C1 segment of cervical spinal cord (tissue), 14 donors: ENCODE data around the gene FAM234B.
A peak's percentile ranks its signal among the peaks of the same experiment; 100 is the strongest.
"Not testable (repeated sequence)": the region's sequence is repeated elsewhere in the genome, so short reads cannot be mapped to it uniquely, and the experiment has no call there.

Source experiments
- DNase-seq, 14 donors: peaks; one replicate each; lab custom pipeline; 2025; lab: John Stamatoyannopoulos, UW

FAM234B gene

DNA sequence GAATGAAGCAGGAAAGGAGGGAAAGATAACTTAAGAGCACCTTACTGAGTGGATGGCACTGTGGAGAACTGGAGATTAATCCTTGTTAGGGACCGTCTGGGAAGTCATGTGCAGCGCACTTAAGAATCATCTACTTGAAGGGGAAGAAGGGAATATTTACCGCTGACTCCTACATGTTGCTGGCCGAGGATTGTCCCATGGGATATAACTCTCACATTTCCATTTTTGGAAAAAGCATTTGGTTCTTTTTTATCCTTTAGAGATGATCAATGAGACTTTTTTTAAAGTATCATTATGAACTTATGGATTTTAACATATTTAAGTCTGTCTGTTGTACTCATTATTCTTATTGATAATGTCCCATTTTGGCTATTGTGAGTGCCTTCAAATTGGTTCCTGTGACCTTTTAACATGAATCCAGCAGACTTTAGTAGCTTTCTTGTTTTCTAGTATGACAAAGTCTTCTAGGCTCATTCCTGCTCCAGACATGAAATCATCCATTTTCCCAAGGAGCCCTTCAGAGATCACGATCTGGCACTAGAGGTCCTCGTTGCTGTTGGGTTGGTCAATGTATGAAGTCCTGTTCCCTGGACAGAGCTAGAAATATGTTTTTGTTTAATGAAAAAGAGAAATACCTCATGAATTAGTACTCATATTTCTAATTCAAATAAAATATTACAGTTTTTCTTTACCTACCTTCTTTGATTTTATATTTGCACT, 20.2 kb upstream of the FAM234B start:
- no peak for DNase-seq

DNA sequence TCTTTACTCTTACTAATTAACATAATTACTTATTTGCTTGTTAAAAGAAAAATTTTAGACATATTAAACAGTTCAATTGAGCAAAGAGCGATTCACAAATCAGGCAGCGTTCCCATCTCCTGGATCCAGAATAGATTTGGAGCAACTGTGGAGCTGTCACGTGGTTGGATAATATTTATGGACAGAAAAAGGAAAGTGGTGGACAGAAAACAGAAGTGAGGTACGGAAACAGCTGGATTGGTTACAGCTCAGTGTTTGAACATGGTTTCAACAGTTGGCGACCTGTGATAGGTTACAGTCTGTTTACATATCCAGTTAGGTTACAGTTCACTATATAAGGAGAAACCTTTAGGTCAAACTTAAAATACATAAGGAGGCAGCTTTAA, 19.7 kb upstream of the FAM234B start:
- DNase-seq: no peak

DNA sequence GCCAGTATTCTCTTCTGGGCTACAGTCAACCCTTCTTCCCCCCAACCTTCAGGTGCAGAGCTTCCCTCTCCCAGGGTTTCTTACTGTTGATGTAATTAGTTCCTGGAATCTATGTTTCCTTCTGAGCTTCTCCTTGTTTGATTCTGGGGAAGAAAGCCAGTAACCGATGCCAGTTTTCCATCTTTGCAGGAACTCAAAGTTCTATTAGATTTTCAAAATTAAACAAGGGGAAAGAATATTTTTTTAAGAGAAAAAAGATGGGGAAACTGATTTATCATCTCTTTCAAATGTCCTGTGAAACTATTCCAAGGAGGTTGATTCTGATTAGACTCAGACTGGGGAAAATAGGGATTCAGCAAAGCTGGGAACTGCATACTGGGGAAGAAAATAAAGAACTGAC, 17.9 kb upstream of the FAM234B start:
- DNase-seq: no peak

DNA sequence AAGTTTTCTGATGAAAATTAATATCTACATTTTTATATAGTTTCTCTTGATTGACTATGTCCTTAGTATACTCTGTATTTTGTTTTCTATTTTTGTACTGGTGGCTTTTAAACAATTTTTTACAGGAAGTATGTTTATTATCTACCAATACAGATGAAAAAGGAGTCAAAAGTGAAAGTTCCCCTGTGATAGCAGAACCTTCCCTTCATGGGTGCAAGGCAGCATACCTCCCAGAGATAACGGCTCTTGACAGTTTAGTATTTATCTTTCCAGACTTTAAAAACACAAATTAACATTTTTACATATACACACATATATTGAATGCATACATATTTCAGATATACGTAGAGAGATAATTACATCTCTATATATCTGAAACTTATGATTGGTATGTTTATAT, 17.1 kb upstream of the FAM234B start:
- DNase-seq: no peak

DNA sequence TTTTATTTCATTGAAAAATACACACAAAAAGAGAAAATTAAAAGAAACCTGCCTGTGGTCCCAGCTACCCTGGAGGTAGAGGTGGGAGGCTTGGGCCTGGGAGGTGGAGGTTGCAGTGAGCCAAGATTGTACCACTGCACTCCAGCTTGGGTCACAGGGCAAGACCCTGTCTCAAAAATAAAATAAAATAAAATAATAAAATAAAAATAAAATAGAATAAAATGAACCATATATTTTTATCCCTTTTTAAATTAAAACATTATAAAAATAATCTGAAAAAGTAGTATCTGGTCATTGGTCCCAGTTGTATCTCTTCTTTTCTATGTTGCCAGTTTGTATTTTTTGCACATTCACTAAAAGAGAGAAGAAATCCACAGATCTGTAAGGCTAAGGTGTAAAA, 16.7 kb upstream of the FAM234B start:
- DNase-seq: no peak

DNA sequence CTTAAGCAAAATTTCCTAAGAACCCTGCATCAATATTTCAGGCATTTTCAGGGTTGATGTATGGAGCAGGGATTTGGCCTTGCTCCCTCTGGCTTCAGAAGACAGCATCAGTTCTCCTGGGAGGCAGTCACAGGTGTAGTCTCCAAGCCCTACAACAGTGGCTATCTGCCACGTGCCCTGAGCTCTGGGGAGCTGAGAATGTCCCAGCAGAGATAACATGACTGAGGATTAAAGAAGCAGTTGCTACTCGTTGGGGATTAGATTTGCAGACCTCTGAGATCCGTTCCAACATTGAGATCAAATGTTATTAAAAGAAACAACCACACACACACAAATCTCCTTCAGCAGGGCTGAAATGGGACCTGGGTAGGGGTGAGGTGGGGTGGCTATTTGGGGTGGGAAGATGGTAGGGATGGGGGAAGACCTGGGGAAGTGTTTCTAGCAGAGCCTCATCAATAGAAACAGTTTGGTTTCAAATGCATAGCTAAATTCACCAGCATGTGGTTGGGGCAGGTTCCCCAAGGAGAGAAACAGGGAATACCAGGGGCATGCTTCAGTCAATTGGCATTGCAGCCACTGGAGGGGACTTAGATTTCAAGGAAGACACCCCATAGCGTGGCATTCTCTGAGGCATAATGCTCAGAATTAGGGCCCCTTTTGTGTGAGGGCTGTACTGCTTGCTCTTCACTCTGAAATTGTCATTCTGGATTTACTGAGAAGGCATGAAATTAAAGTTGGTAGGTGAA, 15.2 kb upstream of the FAM234B start:
- DNase-seq: no peak

DNA sequence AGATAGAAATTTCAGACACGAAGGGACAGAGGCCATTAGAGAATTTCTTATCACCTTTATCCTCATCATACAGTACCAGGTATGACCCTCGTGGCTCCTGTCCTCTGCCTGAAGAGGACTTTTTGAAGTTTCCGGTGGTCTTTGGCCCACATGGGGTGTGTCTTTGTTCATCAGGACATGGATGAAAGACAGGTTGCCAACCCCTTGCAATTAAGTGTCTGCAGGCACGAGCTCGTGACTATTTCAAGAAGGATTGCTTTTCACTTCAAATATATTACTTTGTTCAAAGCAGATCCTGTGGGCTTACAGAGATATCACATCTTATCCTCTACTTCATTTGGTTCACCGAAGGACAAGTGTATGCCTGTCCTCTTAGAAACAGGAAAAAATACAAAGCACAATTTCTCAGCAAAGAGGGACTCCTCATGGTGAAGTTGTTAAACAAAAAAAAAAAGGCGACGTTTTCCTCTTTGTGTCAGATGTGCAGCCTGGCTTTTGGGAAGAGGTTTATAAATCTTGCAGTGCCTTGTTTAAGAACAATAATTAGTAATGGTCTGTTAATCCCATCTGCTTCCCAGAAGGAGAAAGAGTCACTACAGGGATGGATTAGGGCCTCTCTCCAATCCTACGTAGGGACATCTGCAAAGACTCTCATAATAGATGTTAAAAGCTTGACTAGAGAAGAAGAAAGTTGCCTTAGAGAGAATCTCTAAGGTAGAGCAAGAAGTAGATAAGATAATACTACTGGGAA, 13.5 kb upstream of the FAM234B start:
- no peak for DNase-seq

DNA sequence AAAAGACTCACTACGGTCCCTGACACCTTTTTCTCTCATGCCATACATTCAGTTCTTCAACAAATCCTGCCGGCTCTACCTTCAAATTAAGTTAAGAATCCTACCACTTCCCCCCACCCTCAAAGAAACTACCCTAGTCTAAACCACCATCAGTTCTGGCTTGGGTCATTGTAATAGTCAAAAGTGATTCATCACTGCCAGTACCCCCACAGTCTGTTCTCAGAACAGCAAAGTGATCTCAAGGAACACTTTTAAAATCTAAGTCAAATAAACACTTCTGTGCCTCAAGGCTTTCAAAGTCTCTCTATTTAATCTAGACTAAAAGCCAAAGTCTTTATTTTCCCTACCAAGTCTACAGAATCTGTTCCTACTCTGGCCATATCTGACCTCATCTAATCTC, 12.0 kb upstream of the FAM234B start:
- no peak for DNase-seq

DNA sequence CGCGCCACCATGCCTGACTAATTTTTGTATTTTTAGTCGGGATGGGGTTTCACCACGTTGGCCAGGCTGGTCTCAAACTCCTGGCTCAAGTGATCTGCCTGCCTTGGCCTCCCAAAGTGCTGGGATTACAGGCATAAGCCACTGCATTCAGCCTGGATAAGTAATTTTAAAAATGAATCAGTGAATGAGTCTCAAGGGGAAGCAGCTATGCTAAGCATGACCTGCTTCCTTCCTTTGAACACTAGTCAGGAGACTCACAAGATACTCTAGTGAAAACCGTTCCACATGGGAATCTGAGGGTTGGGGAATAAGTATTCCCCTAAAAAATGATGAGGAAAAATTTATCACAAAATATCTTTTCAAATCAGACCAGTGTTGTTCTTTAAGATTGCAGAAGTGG, 10.7 kb upstream of the FAM234B start:
- DNase-seq: no peak

DNA sequence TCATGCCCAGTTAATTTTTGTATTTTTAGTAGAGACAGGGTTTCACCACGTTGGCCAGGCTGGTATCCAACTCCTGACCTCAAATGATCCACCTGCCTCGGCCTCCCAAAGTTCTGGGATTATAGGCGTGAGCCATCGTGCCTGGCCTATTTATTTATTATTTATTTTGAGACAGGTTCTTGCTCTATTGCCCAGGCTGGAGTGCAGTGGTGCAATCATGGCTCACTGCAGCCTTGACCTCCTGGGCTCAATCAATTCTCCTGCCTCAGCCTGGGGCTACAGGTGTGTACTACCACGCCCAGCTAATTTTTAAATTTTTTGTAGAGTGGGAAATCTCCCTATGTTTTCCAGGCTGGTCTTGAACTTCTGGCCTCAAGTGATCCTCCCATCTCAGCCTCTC, 8.8 kb upstream of the FAM234B start:
- DNase-seq: not testable (repeated sequence)

DNA sequence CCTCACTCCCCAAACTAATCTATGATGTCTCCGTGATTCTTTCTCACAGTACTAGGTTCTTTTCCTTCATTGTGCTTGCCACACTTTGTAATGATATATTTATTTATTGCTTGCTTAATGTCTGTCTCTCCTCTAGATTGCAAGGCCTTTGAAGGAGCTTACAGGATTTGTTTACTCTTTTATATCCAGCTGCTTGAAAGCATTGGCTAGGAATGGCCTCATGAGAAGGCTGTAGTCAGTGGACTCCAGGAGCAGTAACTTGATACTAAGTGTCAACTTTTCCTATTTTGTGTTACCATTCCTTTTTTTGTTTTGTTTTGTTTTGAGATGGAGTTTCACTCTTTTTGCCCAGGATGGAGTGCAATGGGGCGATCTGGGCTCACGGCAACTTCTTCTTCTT, 7.3 kb upstream of the FAM234B start:
- no peak for DNase-seq

DNA sequence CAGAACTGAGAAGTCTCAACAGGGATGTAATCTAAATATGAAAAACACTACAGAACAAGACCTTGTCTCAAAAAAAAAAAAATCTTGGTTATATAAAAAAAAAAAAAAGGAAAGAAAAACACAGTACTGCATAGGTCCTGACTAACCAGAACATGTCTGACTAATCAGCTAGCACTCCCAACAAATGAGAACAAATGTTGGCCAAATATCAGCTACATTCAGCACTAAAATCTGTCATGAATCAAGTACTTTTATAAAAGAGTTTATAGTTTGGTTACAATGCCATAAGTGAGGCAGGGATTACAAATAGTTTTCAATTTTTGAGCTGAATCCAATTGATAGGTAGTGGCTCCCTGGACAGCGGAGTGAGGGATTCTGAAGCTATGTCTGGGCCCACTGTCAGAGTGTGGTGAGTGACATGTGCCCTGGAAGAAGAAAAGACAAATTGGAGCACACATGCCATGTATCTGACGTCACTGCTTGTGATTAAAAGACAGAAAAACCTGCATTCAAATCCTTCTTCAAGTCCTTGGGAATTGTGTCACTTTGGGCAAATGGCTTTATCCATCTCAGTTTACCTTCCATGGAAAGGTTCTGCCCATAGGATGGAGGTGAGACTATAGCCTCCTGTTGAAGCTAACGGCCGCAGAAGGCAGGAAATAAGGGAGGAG, 5.6 kb upstream of the FAM234B start:
- no peak for DNase-seq

DNA sequence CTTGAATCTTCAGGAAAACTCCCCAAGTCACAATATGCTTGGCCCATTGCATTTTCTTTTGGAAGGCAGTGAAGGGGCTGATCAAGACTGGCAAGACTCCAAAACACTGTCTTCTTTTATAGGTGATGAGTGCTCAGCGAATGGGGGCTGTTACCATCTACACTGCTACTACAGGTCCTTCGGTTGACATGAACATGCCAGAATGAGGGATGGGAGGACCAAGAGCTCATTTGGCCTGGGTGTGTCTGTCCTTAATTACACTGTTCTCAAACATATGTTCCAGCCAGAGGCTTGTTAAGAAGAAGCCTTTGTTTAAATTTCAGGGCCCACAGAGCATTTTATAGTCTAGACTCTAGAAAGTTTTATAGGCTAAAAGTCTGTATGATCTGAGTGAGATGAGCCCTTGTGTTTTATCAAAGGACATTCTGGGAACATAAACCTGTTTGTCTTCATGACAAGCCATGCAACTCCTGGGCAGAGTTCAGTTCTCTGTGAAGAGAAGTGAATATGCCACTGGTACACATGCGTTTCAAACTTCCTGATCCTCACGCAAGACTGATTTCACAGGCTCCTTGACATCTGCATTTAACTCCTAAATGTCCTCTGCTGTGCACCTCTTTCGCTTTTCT, 4.7 kb upstream of the FAM234B start:
- no peak for DNase-seq

DNA sequence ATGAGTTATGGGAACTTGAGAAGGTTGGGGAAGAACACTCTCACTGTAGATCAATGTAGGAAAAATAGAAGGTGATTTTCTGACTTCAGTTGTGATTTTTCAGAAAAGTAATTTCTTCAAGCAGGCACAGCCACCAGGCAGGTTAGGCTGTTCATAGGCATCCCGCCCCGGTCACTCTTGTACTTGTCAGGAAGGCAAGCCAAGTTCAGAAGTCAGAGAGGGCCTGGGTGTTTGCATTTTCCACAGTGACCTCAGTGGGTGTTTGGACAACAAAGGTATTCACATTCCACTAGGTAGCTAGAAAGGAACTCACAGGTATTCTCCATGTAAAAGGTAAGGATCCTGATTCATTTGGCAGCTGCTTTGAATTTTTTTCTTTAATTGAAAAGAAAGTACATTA, 3.0 kb upstream of the FAM234B start:
- DNase-seq: no peak

DNA sequence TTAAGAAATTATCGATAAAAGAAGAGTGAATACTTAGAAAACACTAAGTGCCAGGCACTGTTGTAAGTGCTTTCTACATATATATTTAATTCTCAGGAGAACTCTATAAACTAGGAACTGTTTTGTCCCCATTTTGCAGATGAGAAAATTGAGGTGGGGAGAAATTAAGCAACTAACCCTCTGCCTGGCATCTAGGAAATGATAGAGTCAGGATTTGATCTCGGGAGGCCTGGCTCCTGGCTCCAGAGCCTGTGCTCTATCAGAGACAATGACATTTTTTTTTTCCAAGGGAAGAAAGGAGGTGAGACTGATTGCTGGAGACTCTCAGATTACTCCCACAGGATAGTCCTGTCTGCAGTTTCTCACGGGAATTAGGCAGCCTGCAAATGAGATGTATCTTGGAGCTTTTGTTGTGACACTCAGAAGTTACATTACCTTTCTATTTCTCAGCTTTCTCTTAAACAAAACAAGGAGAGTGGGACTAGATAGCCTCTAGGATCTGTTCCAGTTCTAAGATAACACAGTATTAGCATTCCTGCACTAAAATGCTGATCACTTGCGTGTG, 1.4 kb upstream of the FAM234B start:
- no peak for DNase-seq

DNA sequence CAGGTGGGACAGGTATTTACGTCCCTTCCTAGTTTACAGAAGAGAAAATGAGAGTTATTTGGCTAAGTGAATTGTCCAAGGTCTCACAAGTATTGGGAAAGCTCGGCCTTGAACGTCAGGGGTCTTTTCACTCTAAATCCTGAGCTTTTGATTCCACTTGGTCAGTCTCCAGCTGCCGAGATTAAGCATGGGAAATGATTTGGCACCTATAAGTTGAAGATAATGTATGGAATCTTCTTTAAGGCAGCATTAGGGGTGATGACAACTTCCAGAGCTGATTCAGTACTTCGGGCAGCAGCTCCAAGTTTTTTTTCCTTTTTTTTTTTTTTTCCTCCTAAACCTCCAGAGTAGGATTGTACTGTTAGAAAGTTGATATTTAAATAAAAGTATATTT, 722 bp downstream of the FAM234B start:
- DNase-seq: peak in 1 of 14 donors; percentile 20

DNA sequence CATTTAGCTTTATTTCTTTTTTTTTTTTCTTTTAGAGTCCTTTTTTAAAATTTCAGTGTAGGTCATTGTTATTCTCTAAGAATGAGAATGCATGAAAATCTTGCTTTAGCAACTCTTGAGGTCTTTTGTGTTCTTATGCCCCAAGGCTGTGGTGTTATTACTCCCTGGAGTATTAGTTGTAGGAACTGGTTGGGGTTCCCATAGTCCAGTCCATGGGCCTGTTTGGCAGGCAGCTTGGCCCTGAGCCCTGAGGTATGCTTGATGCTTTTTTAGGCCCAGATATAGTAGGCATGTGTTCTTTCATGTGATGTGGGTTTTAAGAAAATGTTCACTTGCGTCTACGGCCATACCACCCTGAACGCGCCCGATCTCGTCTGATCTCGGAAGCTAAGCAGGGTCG, 1.6 kb downstream of the FAM234B start:
- DNase-seq: peak in 1 of 14 donors; percentile 3

DNA sequence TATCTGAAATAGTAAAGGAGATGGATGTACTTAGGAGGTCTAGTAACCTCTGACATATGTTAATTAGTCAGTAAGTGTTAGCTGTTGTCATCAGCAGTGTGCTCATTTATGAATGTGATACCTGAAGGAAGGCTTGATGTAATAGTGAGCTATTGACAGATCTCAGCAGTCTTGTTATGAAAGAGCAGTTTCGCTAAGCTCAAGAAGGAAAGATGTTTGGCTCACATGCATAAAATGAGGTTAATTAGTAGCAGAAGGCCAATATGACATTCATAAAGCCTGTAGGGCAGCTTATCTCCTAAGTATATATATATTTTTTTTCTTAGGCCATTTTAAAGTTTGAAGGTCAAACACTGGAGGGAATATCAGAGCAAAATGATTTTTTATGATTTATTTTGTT, 2.8 kb downstream of the FAM234B start:
- DNase-seq: no peak

DNA sequence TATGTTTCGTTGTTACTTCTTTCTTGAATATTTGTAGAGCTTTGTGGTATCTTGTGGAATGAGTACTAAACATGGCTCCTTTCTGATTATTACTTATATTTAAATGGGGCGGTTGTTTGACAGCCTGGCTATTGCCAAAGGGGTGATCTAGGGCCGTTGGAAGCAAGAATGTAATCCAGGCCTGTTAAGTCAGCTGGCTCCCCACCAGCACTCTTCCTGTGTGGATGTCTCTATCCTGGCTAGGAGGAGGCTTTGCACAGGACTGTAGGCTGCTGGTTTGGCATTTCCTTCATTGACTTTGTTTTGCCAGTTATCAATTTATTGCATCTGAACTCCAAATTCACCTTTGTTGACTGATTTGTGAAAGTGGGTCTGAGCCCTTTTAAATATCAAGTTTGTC, 5.6 kb downstream of the FAM234B start:
- DNase-seq: peak in 1 of 14 donors; percentile 3

DNA sequence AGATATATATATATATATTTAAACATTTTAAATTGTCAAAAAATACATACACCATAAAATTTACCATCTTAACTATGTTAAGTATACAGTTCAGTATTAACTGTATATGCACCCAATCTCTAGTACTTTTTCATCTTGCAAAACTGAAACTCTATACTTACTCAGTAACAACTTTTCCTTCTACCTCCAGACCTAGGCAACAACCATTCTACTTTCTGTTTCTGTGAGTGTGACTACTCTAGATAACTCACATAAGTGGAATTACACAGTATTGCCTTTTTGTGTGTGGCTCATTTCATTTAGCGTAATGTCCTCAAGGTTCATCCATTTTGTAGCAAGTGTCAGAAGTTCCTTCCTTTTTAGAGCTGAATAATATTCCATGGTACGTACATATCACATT, 8.2 kb downstream of the FAM234B start:
- DNase-seq: no peak

DNA sequence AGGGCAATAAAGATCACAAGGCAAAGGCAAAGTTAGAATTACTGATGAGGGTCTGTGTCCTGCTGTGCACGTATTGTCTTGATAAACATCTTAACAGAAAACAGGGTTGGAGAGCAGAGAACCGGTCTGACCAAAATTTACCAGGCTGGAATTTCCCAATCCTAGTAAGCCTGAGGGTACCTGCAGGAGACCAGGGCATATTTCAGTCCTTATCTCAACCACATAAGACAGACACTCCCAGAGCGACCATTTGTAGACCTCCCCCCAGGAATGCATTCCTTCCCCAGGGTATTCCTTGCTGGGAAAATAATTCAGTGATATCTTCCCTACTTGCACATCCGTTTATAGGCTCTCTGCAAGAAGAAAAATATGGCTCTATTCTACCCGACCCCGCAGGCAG, 9.4 kb downstream of the FAM234B start:
- not testable (repeated sequence) for DNase-seq
